HS-5 (cell line): ENCODE data around the gene HS6ST3.
"Not testable (repeated sequence)": the region's sequence is repeated elsewhere in the genome, so short reads cannot be mapped to it uniquely, and the experiment has no call there.

ENCODE experiments used
- DNase-seq: peaks from one replicate; pipeline ENCODE4 v3.0.0-alpha.2; 2012; ENCODE audit warnings: low read depth

Gene HS6ST3

DNA sequence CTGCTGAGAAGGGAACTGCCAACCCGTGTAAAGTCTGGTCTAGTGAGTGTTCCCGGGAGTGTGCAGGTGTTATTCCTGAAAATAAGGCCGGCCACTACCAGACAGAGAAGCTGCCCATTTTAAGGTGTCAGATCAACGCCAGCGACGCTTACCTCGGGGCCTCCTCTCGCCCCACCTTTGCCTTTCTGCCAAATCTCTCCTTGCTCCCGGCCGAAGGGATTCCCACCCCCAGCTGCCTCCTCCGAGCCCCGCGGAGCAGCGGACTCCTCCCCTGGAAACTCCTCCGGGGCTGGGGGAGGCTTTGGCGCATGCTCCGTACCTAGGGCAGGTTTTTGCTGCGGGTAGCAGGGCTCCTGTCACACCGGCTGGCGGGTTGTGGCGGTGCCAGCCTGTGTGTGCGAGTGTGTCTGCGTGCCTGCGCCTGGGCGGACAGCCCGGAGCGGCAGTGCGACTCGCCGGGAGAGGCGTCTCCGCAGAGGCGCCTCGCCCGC lies at the start of gene HS6ST3:
TSS of gene HS6ST3 (plus strand) at position 359 of the 491 bp plus-strand sequence.
- DNase-seq, result no peak

DNA sequence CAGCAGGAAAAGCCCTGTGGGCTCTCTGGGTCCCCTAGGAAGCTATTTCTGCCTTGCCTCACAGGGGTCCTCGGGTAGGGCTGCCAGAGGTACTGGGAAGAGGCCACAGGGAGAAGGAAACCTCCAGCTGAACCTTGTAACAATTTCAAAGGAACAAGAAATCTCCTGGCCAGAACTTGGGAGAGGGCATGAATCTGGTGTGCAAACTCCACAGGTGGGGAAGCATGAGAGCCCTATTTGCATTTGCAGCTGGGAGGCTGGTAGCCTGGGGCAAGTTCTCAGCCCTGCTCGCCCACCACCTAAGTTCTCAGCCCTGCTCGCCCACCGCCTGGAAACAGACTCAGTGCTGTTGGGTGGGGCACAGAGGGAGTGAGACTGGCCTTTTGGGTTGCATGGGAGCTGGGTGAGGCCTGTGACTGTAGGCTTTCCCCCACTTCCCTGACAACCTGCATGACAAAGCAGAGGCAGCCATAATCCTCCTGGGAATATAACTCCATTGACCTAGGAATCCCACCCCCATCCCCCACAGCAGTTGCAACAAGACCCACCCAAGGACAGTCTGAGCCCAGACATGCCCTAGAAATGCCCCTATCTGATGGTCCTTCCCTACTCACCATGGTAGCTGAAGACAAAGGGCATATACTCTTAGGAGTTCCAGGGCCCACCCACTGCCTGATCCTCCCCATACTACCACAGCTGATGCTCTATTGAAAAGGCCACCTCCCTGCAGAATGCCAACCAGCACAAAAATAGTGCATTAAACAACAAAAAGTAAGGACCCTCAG lies 48.4 kb upstream of the HS6ST3 start:
- DNase-seq, result no peak

DNA sequence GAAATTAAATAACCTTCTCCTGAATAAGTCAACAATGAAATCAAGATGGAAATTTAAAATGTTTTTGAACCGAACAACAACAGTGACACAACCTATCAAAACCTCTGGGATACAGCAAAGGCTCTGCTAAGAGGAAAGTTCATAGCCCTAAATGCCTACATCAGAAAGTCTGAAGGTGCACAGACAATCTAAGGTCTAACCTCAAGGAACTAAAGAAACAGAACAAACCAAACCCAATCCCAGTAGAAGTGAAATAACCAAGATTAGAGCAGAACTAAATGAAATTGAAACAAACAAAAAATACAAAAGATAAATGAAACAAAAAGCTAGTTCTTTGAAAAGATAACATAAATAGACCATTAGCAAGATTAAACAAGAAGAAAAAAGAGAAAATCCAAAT lies 45.7 kb upstream of the HS6ST3 start:
- DNase-seq, result no peak

GRCh38 chr13:96046449-96047126 lies 43.3 kb upstream of the HS6ST3 start:
- DNase-seq, result not testable (repeated sequence)

- DNase-seq, result not testable (repeated sequence)
These were observed 39.0 kb upstream of the HS6ST3 start for GRCh38 chr13:96050955-96051354.

- not testable (repeated sequence) for DNase-seq
These were observed 38.4 kb upstream of the HS6ST3 start for GRCh38 chr13:96051491-96051890.

DNA sequence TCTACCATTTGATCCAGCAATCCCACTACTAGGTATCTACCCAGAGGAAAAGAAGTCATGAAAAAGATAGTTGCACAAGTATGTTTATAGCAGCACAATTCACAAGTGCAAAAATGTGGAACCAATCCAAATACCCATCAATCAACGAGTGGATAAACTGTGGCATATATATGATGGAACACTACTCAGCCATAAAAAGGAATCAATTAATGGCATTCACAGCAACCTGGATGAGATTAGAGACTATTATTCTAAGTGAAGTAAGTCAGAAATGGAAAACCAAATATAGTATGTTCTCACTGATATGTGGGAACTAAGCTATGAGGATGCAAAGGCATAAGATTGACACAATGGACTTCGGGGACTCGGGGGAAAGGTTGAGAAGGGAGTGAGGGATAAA lies 38.0 kb upstream of the HS6ST3 start:
- not testable (repeated sequence) for DNase-seq

DNA sequence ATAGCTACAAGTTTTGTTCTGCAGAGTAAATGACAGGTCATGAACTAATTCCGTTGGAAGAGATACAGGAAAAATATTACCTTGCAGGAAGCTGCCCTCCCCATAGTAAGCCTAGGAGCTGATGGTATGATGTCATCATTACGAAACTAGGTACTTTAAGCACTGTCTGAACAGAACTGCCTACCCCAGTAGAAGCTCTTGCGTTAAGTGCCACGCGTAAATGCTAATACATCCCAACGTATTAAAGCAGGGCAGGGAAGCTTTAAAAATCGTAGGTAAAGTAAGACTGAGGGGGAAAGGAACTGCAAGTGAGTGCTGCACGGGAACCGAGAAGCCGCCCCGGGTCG lies 37.3 kb upstream of the HS6ST3 start:
- DNase-seq, result peak; percentile 32

DNA sequence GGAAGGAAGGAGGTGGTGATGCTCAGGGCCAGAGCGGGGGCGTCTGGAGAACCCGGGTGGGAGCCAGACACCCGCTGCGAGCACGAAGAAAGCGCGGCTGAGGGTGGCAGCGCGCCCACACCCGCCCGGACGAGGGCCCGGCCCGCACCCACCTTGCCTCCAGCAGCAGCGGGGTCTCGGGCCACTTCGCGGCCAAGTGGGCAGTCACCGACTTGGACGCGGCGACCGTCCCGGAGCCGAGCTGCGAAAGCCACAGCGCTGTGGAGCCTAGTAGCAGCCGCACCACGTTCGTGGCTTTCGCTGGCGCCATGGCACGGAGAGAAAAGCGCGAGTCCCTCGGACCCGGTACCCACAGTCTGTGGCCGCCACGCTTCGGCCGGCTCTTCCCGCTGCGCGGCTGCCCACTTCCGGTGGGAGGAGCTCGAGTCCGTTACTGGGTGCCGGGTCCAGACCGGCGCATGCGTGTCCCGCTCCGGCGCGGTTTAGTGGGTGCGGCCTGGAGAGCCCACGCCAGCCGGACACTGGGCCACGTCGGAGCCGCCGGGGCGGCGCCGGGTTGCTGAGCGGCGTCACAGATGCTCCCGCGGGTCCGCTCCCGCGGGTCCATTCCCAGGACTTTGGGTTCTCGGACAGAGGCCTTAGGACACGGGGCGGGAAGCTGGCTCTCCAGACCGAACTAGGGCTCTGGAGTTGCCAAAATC lies 36.8 kb upstream of the HS6ST3 start, which contains the start of gene UGGT2:
TSS of gene UGGT2 (minus strand) at position 399 of the 701 bp plus-strand sequence. CDS start at position 310, 89 bp downstream.
- DNase-seq, result peak; percentile 37

DNA sequence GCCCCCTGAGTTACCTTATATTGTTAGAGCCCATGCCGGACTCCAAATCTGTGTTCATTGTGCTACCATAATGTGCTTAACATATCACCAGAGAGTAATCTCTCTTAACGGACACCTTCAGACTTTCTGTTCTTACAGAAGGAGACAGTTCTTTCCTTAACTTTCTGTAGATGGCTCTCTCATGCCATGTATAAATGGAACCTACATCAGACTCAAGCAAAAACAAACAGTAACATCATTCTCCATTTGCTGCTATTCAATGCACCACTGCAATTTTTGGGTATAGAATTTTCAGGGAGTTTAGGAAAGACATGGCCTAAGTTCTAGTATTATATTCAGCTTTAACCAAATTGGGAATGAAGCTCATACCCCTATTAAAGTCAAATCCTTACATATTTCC lies 24.1 kb upstream of the HS6ST3 start:
- DNase-seq, result no peak

- no peak for DNase-seq
These were observed 21.2 kb upstream of the HS6ST3 start for GRCh38 chr13:96068729-96069128.

DNA sequence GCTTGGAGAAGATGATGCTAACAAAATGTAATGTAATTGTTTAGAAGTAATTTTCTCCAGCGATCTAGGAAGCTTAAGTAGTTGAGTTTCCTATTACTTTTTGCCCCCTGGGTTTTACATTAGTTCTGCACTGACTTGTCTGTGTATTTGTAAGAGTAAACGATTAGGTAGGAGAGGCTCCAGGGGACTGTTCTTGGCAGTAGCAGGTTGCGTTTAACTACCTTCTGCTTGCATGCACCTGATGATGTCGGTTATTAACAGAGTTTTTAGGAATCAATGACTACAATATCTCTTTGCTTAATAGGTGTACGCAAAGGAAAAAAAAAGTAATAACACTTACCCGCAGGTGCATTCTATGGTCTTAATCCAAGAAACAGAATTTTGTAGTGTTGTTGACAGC lies 18.4 kb upstream of the HS6ST3 start:
- no peak for DNase-seq

GRCh38 chr13:96072392-96072791 lies 17.5 kb upstream of the HS6ST3 start:
- no peak for DNase-seq

DNA sequence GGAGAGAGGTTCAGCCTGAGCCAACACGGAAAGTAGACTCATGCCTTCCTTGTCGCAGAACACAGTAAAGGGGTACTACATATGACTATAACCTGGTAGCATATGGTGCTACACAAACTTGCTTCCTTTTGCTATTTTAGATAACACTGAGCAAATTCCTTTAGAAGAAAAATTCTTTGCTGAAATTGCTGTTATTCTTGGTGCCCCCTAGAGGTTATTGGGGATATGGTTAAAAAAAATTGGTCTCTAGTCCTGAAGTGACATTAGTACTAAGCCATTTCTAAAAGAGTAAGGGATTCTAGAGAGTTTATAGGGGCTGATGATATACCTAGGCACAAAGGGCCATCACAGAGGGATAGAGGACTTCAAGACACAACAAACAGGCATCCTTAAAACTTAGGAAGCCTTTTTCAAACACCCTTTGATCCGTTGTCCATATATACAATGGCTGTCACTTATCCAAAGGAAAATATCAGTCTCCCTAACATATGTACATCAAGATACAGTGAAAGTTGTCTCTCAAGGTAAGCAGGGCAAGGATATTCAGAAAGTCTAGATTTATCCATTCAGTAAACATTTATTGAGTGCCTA lies 13.9 kb upstream of the HS6ST3 start:
- DNase-seq, result no peak

GRCh38 chr13:96080676-96081075 lies 9.2 kb upstream of the HS6ST3 start:
- no peak for DNase-seq

- no peak for DNase-seq
These were observed 8.0 kb upstream of the HS6ST3 start for GRCh38 chr13:96081888-96082287.

DNA sequence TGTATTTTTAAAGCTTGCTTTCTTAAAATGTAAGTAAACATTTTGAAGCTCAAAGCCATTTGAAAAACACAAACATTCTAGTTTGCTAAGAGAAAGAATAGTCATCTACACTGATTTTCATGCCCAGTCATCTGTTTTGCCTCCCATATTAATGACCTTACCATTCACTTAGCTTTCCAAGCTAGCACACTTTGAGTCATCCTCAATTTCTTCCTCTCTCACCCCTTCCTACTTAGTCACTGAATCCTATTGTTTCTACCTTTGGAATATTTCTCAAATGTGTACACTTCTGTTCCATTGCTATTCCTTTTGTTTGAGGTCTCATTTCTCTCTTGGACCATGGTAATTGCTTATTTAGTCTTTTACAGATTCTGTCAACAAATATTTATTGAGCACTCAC lies 7.3 kb upstream of the HS6ST3 start:
- no peak for DNase-seq

- DNase-seq, result no peak
These were observed 3.2 kb upstream of the HS6ST3 start for GRCh38 chr13:96086736-96087135.

DNA sequence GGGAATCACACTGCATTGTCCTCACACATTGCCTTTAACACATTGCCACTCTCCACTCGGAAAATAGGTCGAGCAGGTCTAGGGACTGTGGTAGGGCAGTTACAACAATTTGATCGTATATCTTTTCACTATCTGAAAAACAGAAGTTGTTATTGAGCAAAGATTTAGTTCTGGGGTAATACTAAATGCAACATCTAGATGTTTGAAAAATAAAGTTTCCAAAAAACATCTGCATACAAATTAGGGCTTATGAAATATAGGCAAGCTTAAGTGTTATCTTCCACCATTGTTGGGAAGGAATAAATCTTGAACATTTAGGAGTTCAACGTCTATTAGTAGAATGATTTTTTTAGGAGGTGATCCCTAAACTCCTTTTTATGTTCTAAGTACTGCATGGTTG lies 768 bp upstream of the HS6ST3 start:
- DNase-seq, result no peak

- DNase-seq, result no peak
These were observed 564 bp downstream of the HS6ST3 start for GRCh38 chr13:96090240-96091101.
